Vagina (tissue), 2 donors: Measurements from ENCODE around the gene TMBIM4.
"Not testable (repeated sequence)": the region's sequence is repeated elsewhere in the genome, so short reads cannot be mapped to it uniquely, and the experiment has no call there.

Experiments used
- CTCF ChIP-seq, 3 experiments: fragments of 450-650 bp in 2 of 3; fragments of 200-600 bp in 1 of 3; sonication (generic) in 1 of 3; IDR thresholded peaks; one replicate each; pipeline ENCODE4 v1.5.1; 2017 to 2019; ENCODE audit warnings: antibody characterized with exemption in 3 of 3, mild to moderate bottlenecking in 2 of 3, moderate library complexity in 2 of 3
- POLR2A ChIP-seq, 2 donors: fragments of 450-650 bp; IDR thresholded peaks; one replicate each; pipeline ENCODE4 v1.6.1; 2017; ENCODE audit warnings: antibody characterized with exemption in 2 of 2, mild to moderate bottlenecking in 2 of 2, moderate library complexity in 2 of 2

GRCh38 chr12:66213011-66213410 is 43.2 kb upstream of the TMBIM4 start:
- not testable (repeated sequence) for TF ChIP-seq POLR2A, CTCF (IDR thresholded peaks at IDR 0.05)
